ENCODE measurements around the gene KIAA0930.
"Not testable (repeated sequence)": the region's sequence is repeated elsewhere in the genome, so short reads cannot be mapped to it uniquely, and the experiment has no call there.

KIAA0930 gene

GRCh38 chr22:45200860-45201511, 39.7 kb downstream of the KIAA0930 start:
- DNase-seq (ENCODE audit: low read depth): no peak

- no peak for DNase-seq (ENCODE audit: low read depth)
These were observed 40.5 kb downstream of the KIAA0930 start for GRCh38 chr22:45200230-45200629.

GRCh38 chr22:45199723-45200122, 41.0 kb downstream of the KIAA0930 start:
- no peak for DNase-seq (ENCODE audit: low read depth)

GRCh38 chr22:45198463-45198795, 42.3 kb downstream of the KIAA0930 start:
- no peak for DNase-seq (ENCODE audit: low read depth)

GRCh38 chr22:45197606-45198462, 42.9 kb downstream of the KIAA0930 start:
- DNase-seq (ENCODE audit: low read depth): no peak

- no peak for DNase-seq (ENCODE audit: low read depth)
These were observed 43.6 kb downstream of the KIAA0930 start for GRCh38 chr22:45196926-45197605.

GRCh38 chr22:45196308-45196707, 44.4 kb downstream of the KIAA0930 start:
- DNase-seq (ENCODE audit: low read depth): no peak

- DNase-seq (ENCODE audit: low read depth): no peak
These were observed 45.1 kb downstream of the KIAA0930 start for GRCh38 chr22:45195616-45196015.

GRCh38 chr22:45194686-45195085, 46.0 kb downstream of the KIAA0930 start:
- no peak for DNase-seq (ENCODE audit: low read depth)

GRCh38 chr22:45192701-45193187, 48.0 kb downstream of the KIAA0930 start:
- no peak for DNase-seq (ENCODE audit: low read depth)

- DNase-seq (ENCODE audit: low read depth): not testable (repeated sequence)
These were observed 48.9 kb downstream of the KIAA0930 start for GRCh38 chr22:45191746-45192145.

- DNase-seq (ENCODE audit: low read depth): no peak
These were observed 50.4 kb downstream of the KIAA0930 start for GRCh38 chr22:45190202-45190872.

- no peak for DNase-seq (ENCODE audit: low read depth)
These were observed 51.9 kb downstream of the KIAA0930 start for GRCh38 chr22:45188779-45189178.

GRCh38 chr22:45187891-45188290, 52.8 kb downstream of the KIAA0930 start:
- no peak for DNase-seq (ENCODE audit: low read depth)

GRCh38 chr22:45185718-45186514, 54.8 kb downstream of the KIAA0930 start:
- no peak for DNase-seq (ENCODE audit: low read depth)

- no peak for DNase-seq (ENCODE audit: low read depth)
These were observed 56.7 kb downstream of the KIAA0930 start for GRCh38 chr22:45183974-45184373.

- no peak for DNase-seq (ENCODE audit: low read depth)
These were observed 58.9 kb downstream of the KIAA0930 start for GRCh38 chr22:45181766-45182165.

GRCh38 chr22:45181240-45181639, 59.5 kb downstream of the KIAA0930 start:
- no peak for DNase-seq (ENCODE audit: low read depth)

GRCh38 chr22:45180146-45180679, 60.5 kb downstream of the KIAA0930 start:
- no peak for DNase-seq (ENCODE audit: low read depth)

GRCh38 chr22:45179276-45180049, 61.2 kb downstream of the KIAA0930 start:
- peak; percentile 6 for DNase-seq (ENCODE audit: low read depth)
